Measurements from ENCODE around the gene CSAG3. TPM values are rescaled to one million over a fixed set of nuclear protein-coding genes. Genes with fewer than 3 reads are reported as not detected.
"Not testable (repeated sequence)": the region's sequence is repeated elsewhere in the genome, so short reads cannot be mapped to it uniquely, and the experiment has no call there.

Gene CSAG3
- not detected in 2 replicates for total RNA-seq (2013; cell fraction: nucleolus; rRNA removed)
- total RNA-seq (2014; rRNA removed) (0.34 TPM in 1 of 2 replicates, not detected in the other), total RNA-seq (2014; rRNA removed; fragmentation: Illumina TruSeq; extraction: Trizol) (0.23 TPM in 1 of 2 replicates, not detected in the other), total RNA-seq (2021) (not detected in 2 replicates), polyA plus RNA-seq (2011; rRNA removed) (1.2 and 1.9 TPM in 2 replicates), polyA plus RNA-seq (2014; fragmentation: Illumina TruSeq; extraction: Trizol) (1.2 TPM in 1 of 2 replicates, not detected in the other), polyA plus RNA-seq (2014; fragmentation: Nextera tagmentation; extraction: Ambion mirVana) (under 1 TPM; 0.33 to 0.68 TPM), polyA plus RNA-seq (2014; rRNA removed) (0.14 and 0.67 TPM in 2 replicates), polyA plus RNA-seq (2016; fragmentation: Nextera tagmentation; extraction: Ambion mirVana) (under 1 TPM; 0.40 to 0.96 TPM), polyA minus RNA-seq (2011; rRNA and poly(A)+ RNA removed) (not detected in 2 replicates), Bru-seq, nascent RNA (percentile 24 among the genes with signal in this experiment), BruChase-seq, experiment 1, labeled RNA remaining after a 6-hour chase (not detected), BruChase-seq, experiment 2, labeled RNA remaining after a 2-hour chase (percentile 26 among the genes with signal in this experiment)
- polyA plus RNA-seq (2011; ENCODE audit: low read depth) = not detected
- polyA plus RNA-seq (2011; cell fraction: cytosol; rRNA removed) = 1.0 and 1.5 TPM in 2 replicates
- 2.2 and 4.5 TPM in 2 replicates for polyA plus RNA-seq (2011; cell fraction: nucleus; rRNA removed)
- not detected in 2 replicates for polyA plus RNA-seq (2012)
- polyA minus RNA-seq (2011; cell fraction: cytosol; rRNA and poly(A)+ RNA removed) = not detected in 2 replicates
- not detected in 2 replicates for polyA minus RNA-seq (2011; cell fraction: nucleus; rRNA and poly(A)+ RNA removed)
- long read RNA-seq, experiment 1 = 0 reads
- long read RNA-seq, experiment 2, partial matches to known transcripts = 0 of 1 reads
- long read RNA-seq, experiment 2, other reads (novel, unspliced or antisense) = 1 of 1 reads

DNA sequence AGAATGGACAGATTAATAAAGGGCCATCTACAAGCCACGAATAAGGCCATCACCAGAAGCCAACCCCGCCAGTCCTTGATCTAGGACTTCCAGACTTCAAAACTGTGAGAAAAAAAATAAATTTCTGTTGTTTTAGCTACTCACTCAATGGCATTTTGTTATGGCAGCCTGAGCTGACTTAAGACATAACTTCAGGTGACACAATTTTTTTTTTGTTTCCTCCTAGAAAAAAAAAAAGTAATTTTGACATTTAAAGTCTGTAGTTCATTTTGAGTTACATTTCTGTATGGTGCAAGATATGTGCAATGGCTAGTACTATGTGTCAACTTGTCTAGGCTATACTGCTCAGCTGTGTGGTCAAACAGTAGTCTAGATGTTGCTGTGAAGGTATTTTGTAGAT lies at the start of gene CSAG3:
Gene CSAG3 (plus strand): TSS at position 301 of the 400 bp plus-strand sequence.
- no CpG with 5 or more reads among the region's 2 CpGs for WGBS (ENCODE audit: insufficient coverage, insufficient replicate concordance, low lambda C conversion rate, missing lambda C conversion rate)
- SMC1A ChIA-PET (ENCODE audit: uncharacterized antibody, unreplicated experiment); H3K9ac ChIP-seq (ENCODE audit: control insufficient read depth, insufficient read depth, low read length); H2AFZ ChIP-seq (ENCODE audit: control insufficient read depth, low read depth, low read length); H3K4me1 ChIP-seq (ENCODE audit: control insufficient read depth, insufficient read depth, low read length); H3K9me3 ChIP-seq (replicated peaks; ENCODE audit: control insufficient read depth, insufficient read depth, low read length); BruUV-seq (replicated peaks); H4K20me1 ChIP-seq (ENCODE audit: control insufficient read depth, insufficient read depth); FAIRE-seq; ATAC-seq; DNase-seq (ENCODE audit: low read depth, low spot score); intact Hi-C loops (cut with micrococcal nuclease; ENCODE audit: unreplicated experiment); RAD21 ChIA-PET (ENCODE audit: unreplicated experiment); H3K4me3 ChIP-seq; H3K79me2 ChIP-seq (ENCODE audit: control insufficient read depth, insufficient read depth, low read length); POLR2A ChIA-PET; H3K36me3 ChIP-seq (ENCODE audit: control insufficient read depth in 2 of 2, insufficient read depth in 2 of 2, low read length in 1 of 2); H3K4me2 ChIP-seq (ENCODE audit: control insufficient read depth, insufficient read depth); CTCF ChIA-PET; H3K27ac ChIP-seq (ENCODE audit: control insufficient read depth, insufficient read depth); H3K27me3 ChIP-seq (replicated peaks in 1 of 2; ENCODE audit: control insufficient read depth in 2 of 2, insufficient read depth in 2 of 2, low read length in 1 of 2): not testable (repeated sequence)
- in situ Hi-C loops (cut with MboI) = loop anchor here (25.0 kb wide), 1 partner anchor 97 kb away; no protein-coding TSS in a partner anchor

DNA sequence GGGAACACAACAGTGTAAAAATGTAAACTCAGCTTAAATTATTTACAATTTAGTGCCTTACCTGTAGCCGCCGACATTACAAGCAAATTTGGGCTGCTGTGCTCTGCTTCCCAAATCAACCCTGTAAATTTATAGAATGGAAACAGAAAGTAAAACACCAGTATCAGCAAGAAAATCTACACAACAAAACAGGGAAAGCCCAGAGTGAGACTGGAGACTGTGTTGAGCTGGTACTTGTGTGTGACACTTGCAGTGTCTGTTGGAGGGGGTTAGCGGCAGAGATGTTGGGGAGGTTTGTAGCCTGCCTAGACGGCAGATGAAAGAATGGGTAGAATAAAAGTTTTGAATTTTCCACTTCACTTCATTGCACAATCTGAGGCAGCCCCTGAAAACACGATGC lies 45.8 kb upstream of the CSAG3 start:
- H3K4me1 ChIP-seq (ENCODE audit: control insufficient read depth, insufficient read depth, low read length); BruUV-seq (replicated peaks); H3K9ac ChIP-seq (ENCODE audit: control insufficient read depth, insufficient read depth, low read length); H4K20me1 ChIP-seq (ENCODE audit: control insufficient read depth, insufficient read depth); H3K27ac ChIP-seq (ENCODE audit: control insufficient read depth, insufficient read depth); in situ Hi-C loops (cut with MboI); POLR2A ChIA-PET; H3K79me2 ChIP-seq (ENCODE audit: control insufficient read depth, insufficient read depth, low read length); H3K4me2 ChIP-seq (ENCODE audit: control insufficient read depth, insufficient read depth); H3K27me3 ChIP-seq (replicated peaks in 1 of 2; ENCODE audit: control insufficient read depth in 2 of 2, insufficient read depth in 2 of 2, low read length in 1 of 2); intact Hi-C loops (cut with micrococcal nuclease; ENCODE audit: unreplicated experiment); H3K36me3 ChIP-seq (ENCODE audit: control insufficient read depth in 2 of 2, insufficient read depth in 2 of 2, low read length in 1 of 2); H3K9me3 ChIP-seq (replicated peaks; ENCODE audit: control insufficient read depth, insufficient read depth, low read length); H3K4me3 ChIP-seq; RAD21 ChIA-PET (ENCODE audit: unreplicated experiment); DNase-seq (ENCODE audit: low read depth, low spot score); H2AFZ ChIP-seq (ENCODE audit: control insufficient read depth, low read depth, low read length); CTCF ChIA-PET; SMC1A ChIA-PET (ENCODE audit: uncharacterized antibody, unreplicated experiment): not testable (repeated sequence)
- no CpG with 5 or more reads among the region's 5 CpGs for WGBS (ENCODE audit: insufficient coverage, insufficient replicate concordance, low lambda C conversion rate, missing lambda C conversion rate)
- FAIRE-seq (peak; percentile 75), ATAC-seq (peak; percentile 41; the same call in 1 of the 3 replicates)

DNA sequence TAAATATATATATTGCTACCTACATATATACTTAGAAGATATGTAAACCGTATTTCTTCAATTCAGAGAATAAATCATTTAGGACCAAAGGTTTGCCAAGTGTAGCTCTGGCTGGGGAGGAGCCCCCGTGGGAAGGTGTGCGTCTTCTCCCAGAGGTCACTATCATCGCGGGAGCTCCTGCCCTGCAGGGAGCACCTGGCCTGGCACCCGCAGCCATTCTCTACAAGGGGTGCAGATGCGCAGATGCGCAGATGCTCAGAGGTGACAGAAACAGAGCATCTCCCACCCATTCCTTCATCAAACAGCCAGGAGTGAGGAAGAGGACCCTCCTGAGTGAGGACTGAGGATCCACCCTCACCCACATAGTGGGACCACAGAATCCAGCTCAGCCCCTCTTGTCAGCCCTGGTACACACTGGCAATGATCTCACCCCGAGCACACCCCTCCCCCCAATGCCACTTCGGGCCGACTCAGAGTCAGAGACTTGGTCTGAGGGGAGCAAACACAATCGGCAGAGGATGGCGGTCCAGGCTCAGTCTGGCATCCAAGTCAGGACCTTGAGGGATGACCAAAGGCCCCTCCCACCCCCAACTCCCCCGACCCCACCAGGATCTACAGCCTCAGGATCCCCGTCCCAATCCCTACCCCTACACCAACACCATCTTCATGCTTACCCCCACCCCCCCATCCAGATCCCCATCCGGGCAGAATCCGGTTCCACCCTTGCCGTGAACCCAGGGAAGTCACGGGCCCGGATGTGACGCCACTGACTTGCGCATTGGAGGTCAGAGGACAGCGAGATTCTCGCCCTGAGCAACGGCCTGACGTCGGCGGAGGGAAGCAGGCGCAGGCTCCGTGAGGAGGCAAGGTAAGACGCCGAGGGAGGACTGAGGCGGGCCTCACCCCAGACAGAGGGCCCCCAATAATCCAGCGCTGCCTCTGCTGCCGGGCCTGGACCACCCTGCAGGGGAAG lies 44.9 kb upstream of the CSAG3 start, which contains the start of gene MAGEA2B:
Gene MAGEA2B (plus strand): TSS at position 814 of the 973 bp plus-strand sequence. CDS start 2,479 bp downstream, outside the sequence.
- H3K36me3 ChIP-seq (ENCODE audit: control insufficient read depth in 2 of 2, insufficient read depth in 2 of 2, low read length in 1 of 2); CTCF ChIA-PET; in situ Hi-C loops (cut with MboI); H3K4me1 ChIP-seq (ENCODE audit: control insufficient read depth, insufficient read depth, low read length); DNase-seq (ENCODE audit: low read depth, low spot score); H3K4me2 ChIP-seq (ENCODE audit: control insufficient read depth, insufficient read depth); intact Hi-C loops (cut with micrococcal nuclease; ENCODE audit: unreplicated experiment); POLR2A ChIA-PET; H3K9me3 ChIP-seq (replicated peaks; ENCODE audit: control insufficient read depth, insufficient read depth, low read length); H3K27ac ChIP-seq (ENCODE audit: control insufficient read depth, insufficient read depth); H2AFZ ChIP-seq (ENCODE audit: control insufficient read depth, low read depth, low read length); H3K79me2 ChIP-seq (ENCODE audit: control insufficient read depth, insufficient read depth, low read length); H3K4me3 ChIP-seq; H4K20me1 ChIP-seq (ENCODE audit: control insufficient read depth, insufficient read depth); BruUV-seq (replicated peaks); H3K27me3 ChIP-seq (replicated peaks in 1 of 2; ENCODE audit: control insufficient read depth in 2 of 2, insufficient read depth in 2 of 2, low read length in 1 of 2); H3K9ac ChIP-seq (ENCODE audit: control insufficient read depth, insufficient read depth, low read length); ATAC-seq; RAD21 ChIA-PET (ENCODE audit: unreplicated experiment); FAIRE-seq; SMC1A ChIA-PET (ENCODE audit: uncharacterized antibody, unreplicated experiment): not testable (repeated sequence)
- WGBS (ENCODE audit: insufficient coverage, insufficient replicate concordance, low lambda C conversion rate, missing lambda C conversion rate) = no CpG with 5 or more reads among the region's 35 CpGs
